Chondrocyte (in vitro differentiated cells): Measurements from ENCODE around the gene ISCU. TPM values are rescaled to one million over a fixed set of nuclear protein-coding genes. Genes with fewer than 3 reads are reported as not detected.

Source experiments
- DNase-seq: peaks from one replicate; pipeline ENCODE4 v3.0.0; 2021; ENCODE audit warnings: mixed read lengths, low spot score
- H3K27ac Mint-ChIP-seq: one replicate; pipeline ENCODE4 v1.8.0; 2021; ENCODE audit warnings: mild to moderate bottlenecking, moderate library complexity, mixed read lengths; ENCODE audit not compliant: unreplicated experiment
- H3K27me3 Mint-ChIP-seq: 2 replicates; pipeline ENCODE4 v1.8.0; 2021; ENCODE audit warnings: low read depth, mixed read lengths
- H3K36me3 Mint-ChIP-seq: 2 replicates; pipeline ENCODE4 v1.8.0; 2021; ENCODE audit warnings: low read depth, mixed read lengths
- H3K4me1 Mint-ChIP-seq: 2 replicates; pipeline ENCODE4 v1.8.0; 2021; ENCODE audit warnings: low read depth, mild to moderate bottlenecking, mixed read lengths
- H3K4me3 Mint-ChIP-seq: one replicate; pipeline ENCODE4 v1.8.0; 2021; ENCODE audit warnings: mild to moderate bottlenecking, moderate library complexity, mixed read lengths; ENCODE audit not compliant: unreplicated experiment
- H3K9me3 Mint-ChIP-seq: 2 replicates; pipeline ENCODE4 v1.8.0; 2021; ENCODE audit warnings: low read depth, mixed read lengths
- total RNA-seq: library from RNA; stranded (reverse); gene quantifications from 3 replicates; pipeline ENCODE4 v1.2.1, GENCODE V29; 2021
- TF ChIP-seq, protein P1 (sequence below): fragments of 200-600 bp; sonication (generic); IDR thresholded peaks from 2 replicates; pipeline ENCODE4 v1.5.0; 2021; ENCODE audit warnings: antibody characterized with exemption, mild to moderate bottlenecking, moderate library complexity

The ISCU gene
- total RNA-seq, 1 donor from 2014 or later = 84.8 TPM

DNA sequence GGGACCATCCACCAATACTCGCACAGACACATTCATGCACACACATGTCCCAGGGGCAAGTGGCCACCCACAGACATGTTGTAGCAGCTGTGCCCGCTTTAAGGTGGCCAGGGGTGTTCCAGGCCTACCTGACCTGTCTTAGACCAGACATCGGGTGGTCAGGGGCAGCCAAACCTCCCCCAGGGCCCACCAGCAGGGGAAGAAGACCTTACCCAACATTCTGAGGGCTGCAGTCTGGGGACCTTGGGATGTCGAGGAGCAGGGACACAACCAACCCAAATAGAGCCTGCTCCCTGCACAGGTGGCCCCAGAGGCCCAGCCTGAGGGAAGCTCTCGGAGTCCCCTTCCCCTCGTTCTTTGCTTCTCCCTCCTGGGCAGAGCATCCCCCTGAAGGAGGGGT lies 37.1 kb downstream of the ISCU start:
- no peaks in the 10 kb centered on the region for H3K9me3 Mint-ChIP-seq
- DNase-seq = no peak
- no peak overlapping the region for H3K4me3 Mint-ChIP-seq
- peaks cover 20% of the 10 kb centered on the region for H3K4me1 Mint-ChIP-seq
- H3K27me3 Mint-ChIP-seq = no peaks in the 10 kb centered on the region
- no peaks in the 10 kb centered on the region for H3K36me3 Mint-ChIP-seq
- H3K27ac Mint-ChIP-seq = no peak overlapping the region
- TF ChIP-seq, protein P1, sequence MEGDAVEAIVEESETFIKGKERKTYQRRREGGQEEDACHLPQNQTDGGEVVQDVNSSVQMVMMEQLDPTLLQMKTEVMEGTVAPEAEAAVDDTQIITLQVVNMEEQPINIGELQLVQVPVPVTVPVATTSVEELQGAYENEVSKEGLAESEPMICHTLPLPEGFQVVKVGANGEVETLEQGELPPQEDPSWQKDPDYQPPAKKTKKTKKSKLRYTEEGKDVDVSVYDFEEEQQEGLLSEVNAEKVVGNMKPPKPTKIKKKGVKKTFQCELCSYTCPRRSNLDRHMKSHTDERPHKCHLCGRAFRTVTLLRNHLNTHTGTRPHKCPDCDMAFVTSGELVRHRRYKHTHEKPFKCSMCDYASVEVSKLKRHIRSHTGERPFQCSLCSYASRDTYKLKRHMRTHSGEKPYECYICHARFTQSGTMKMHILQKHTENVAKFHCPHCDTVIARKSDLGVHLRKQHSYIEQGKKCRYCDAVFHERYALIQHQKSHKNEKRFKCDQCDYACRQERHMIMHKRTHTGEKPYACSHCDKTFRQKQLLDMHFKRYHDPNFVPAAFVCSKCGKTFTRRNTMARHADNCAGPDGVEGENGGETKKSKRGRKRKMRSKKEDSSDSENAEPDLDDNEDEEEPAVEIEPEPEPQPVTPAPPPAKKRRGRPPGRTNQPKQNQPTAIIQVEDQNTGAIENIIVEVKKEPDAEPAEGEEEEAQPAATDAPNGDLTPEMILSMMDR = no peak

DNA sequence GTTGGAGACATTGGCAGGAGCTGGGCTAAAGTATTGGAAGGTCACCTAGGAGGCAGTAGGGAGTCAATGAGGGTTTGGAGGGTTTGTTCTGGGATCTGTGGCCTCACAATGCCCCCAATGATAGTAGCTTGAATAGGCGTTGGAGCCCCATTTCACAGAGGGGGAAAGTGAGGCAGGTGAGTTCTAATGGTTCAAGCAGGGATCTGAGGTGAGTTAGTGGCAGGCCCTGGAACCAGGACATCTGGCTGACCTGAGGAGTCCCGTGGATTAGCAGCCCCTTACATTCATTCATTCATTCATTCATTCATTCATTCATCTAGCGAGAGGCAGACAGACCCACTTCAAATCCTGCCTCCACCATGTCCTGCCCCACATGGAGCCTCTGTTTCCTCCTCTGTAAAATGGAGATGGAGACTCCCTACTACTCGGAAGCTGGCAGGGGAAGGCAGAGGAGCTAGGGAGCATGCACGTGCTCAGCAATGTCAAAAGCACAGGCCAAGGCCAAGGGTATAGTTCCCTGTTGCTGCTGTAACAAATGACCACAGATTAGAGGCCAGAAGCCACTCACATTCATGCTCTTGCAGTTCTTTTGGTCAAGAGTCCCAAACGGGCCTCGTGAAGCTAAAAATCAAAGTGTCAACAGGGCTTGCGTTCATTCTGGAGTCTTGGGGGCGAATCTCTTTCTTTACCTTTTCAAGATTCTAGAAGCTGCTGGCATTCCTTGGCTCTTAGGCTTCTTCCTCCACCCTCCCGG lies 37.7 kb downstream of the ISCU start:
- no peaks in the 10 kb centered on the region for H3K36me3 Mint-ChIP-seq
- H3K4me3 Mint-ChIP-seq = no peak overlapping the region
- H3K27ac Mint-ChIP-seq = no peak overlapping the region
- no peaks in the 10 kb centered on the region for H3K9me3 Mint-ChIP-seq
- H3K4me1 Mint-ChIP-seq = peaks cover 24% of the 10 kb centered on the region
- TF ChIP-seq, protein P1 = no peak
- DNase-seq = no peak
- no peaks in the 10 kb centered on the region for H3K27me3 Mint-ChIP-seq

DNA sequence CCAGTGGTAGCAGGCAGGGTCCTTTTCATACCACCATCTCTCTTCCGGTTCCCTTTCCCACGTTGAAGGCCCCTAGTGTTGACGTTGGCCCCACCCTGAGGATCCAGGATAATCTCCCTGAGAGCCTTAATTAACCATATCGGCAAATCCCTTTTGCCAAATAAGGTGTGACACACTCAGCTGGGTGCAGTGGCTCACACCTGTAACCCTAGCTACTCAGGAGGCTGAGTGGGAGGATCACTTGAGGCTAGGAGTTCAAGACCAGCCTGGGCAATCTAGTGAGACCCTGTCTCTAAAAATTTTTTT lies 38.3 kb downstream of the ISCU start:
- TF ChIP-seq, protein P1 = no peak
- Mint-ChIP-seq H3K27me3 (no peaks in the 10 kb centered on the region), H3K4me3 (no peak overlapping the region), H3K27ac (no peak overlapping the region), H3K36me3 (no peaks in the 10 kb centered on the region), H3K9me3 (no peaks in the 10 kb centered on the region), H3K4me1 (peaks cover 30% of the 10 kb centered on the region)
- DNase-seq = no peak

DNA sequence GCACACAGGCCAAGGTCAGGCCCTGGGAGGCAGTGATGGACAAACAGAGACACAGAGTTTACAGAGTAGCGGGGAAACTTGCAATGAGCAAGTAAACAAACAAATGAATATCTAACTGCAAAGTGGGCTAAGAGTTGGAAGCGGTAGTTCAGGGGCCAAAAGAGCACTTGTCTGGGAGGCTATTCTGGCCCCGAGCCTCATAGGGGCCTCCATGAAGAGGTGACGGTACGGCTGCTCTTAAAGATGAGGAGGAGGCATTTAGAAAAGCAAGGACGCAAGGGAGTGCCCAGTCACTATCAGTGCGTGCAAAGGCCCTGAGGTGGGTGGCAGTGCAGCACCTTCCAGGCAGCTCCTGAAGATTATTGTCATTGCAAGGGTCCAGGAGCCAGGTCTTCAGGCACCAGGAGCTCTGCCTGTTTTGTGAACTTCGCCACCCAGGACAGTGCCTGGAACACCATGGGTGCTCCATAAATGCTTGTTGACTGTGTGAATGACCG lies 39.9 kb downstream of the ISCU start:
- Mint-ChIP-seq H3K4me1 (peaks cover 26% of the 10 kb centered on the region), H3K9me3 (no peaks in the 10 kb centered on the region), H3K27ac (no peak overlapping the region)

DNA sequence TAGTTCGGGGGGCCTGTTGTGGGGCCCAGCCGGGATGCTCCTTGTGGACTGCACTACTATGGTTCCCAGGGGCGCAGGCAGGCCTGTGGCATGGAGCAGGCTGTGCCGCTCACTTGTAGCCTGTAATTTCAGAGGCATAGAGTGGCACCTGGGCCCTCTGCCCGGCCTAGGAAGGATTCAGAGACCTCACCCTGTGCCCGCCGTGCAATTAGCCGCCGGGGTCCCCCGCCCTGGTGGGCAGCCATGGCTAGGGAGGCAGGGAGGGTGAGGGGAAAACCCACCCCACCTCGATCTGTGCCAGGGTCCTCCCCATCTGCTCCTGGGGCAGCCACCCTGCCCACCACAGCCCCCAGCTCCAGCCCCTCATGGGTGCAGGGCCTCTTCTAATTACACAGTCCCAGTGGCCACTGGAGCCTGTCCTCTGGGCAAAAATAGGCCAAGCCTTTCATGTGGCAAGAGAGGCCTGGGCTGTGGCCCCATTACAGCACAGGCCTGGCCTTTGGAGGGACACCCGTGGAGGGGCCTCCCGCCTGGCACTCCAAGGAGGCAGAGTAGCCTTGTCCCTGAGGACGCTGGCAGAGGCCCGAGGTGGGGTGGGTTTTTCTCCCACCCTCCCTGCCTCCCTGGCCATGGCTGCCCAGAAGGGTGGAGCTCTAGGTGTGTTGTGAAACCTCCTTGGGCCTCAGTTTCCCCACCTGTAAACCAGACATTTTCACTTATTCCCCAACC lies 40.7 kb downstream of the ISCU start:
- Mint-ChIP-seq H3K4me1 (peaks cover 19% of the 10 kb centered on the region), H3K36me3 (no peaks in the 10 kb centered on the region), H3K4me3 (no peak overlapping the region), H3K9me3 (no peaks in the 10 kb centered on the region), H3K27ac (no peak overlapping the region), H3K27me3 (no peaks in the 10 kb centered on the region)
- no peak for DNase-seq
- TF ChIP-seq, protein P1 = no peak

More for the DNA sequence above, 39.9 kb downstream of the ISCU start:
- Mint-ChIP-seq H3K4me3 (no peak overlapping the region), H3K27me3 (no peaks in the 10 kb centered on the region), H3K36me3 (no peaks in the 10 kb centered on the region)
- DNase-seq = no peak
- TF ChIP-seq, protein P1 = no peak
